HEK293 (cell line): ENCODE measurements around the gene ACADSB.

Source experiments
- TF ChIP-seq, protein P1 (sequence below): fragments of 450-650 bp; formaldehyde crosslinking; IDR thresholded peaks from 2 replicates; pipeline ENCODE4 v1.5.1; 2016; ENCODE audit warnings: missing biosample characterization, missing genetic modification characterization
- TF ChIP-seq, protein P2 (sequence below): fragments of 450-650 bp; formaldehyde crosslinking; IDR thresholded peaks from 2 replicates; pipeline ENCODE4 v1.5.1; 2016; ENCODE audit warnings: missing biosample characterization, missing genetic modification characterization
- TF ChIP-seq, protein P3 (sequence below): fragments of 450-650 bp; formaldehyde crosslinking; IDR thresholded peaks from 2 replicates; pipeline ENCODE4 v1.5.1; 2016; ENCODE audit warnings: missing biosample characterization, missing genetic modification characterization, low read depth
- TF ChIP-seq, protein P4 (sequence below): fragments of 450-650 bp; formaldehyde crosslinking; IDR thresholded peaks from 2 replicates; pipeline ENCODE4 v1.5.1; 2016; ENCODE audit warnings: missing biosample characterization, missing genetic modification characterization

DNA sequence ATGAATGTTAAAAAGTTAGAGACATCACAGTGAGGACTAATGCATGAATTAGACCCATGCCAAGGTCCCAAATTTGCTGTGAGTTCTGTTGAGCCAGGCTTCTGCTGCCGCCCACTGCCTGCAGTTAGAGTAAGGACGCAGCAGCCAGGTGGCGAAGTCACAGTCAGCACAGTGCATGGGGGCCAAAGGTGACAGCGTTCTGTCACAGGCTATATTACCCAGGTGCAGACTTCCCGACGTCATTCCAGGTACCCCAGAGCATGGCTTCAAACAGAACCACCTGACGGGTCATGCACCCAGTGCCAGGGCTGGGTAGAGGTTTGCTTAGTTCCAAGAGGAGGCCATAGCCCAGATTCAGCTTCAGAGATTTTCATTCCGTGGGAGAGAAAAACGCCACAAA lies 93.1 kb downstream of the ACADSB start:
- TF ChIP-seq, protein P1, sequence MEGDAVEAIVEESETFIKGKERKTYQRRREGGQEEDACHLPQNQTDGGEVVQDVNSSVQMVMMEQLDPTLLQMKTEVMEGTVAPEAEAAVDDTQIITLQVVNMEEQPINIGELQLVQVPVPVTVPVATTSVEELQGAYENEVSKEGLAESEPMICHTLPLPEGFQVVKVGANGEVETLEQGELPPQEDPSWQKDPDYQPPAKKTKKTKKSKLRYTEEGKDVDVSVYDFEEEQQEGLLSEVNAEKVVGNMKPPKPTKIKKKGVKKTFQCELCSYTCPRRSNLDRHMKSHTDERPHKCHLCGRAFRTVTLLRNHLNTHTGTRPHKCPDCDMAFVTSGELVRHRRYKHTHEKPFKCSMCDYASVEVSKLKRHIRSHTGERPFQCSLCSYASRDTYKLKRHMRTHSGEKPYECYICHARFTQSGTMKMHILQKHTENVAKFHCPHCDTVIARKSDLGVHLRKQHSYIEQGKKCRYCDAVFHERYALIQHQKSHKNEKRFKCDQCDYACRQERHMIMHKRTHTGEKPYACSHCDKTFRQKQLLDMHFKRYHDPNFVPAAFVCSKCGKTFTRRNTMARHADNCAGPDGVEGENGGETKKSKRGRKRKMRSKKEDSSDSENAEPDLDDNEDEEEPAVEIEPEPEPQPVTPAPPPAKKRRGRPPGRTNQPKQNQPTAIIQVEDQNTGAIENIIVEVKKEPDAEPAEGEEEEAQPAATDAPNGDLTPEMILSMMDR (tag by site-specific recombination), result no peak
- TF ChIP-seq, protein P2, sequence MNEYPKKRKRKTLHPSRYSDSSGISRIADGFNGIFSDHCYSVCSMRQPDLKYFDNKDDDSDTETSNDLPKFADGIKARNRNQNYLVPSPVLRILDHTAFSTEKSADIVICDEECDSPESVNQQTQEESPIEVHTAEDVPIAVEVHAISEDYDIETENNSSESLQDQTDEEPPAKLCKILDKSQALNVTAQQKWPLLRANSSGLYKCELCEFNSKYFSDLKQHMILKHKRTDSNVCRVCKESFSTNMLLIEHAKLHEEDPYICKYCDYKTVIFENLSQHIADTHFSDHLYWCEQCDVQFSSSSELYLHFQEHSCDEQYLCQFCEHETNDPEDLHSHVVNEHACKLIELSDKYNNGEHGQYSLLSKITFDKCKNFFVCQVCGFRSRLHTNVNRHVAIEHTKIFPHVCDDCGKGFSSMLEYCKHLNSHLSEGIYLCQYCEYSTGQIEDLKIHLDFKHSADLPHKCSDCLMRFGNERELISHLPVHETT (tag by site-specific recombination), result no peak
- TF ChIP-seq, protein P3, sequence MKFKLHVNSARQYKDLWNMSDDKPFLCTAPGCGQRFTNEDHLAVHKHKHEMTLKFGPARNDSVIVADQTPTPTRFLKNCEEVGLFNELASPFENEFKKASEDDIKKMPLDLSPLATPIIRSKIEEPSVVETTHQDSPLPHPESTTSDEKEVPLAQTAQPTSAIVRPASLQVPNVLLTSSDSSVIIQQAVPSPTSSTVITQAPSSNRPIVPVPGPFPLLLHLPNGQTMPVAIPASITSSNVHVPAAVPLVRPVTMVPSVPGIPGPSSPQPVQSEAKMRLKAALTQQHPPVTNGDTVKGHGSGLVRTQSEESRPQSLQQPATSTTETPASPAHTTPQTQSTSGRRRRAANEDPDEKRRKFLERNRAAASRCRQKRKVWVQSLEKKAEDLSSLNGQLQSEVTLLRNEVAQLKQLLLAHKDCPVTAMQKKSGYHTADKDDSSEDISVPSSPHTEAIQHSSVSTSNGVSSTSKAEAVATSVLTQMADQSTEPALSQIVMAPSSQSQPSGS (tag by site-specific recombination), result no peak
- TF ChIP-seq, protein P4, sequence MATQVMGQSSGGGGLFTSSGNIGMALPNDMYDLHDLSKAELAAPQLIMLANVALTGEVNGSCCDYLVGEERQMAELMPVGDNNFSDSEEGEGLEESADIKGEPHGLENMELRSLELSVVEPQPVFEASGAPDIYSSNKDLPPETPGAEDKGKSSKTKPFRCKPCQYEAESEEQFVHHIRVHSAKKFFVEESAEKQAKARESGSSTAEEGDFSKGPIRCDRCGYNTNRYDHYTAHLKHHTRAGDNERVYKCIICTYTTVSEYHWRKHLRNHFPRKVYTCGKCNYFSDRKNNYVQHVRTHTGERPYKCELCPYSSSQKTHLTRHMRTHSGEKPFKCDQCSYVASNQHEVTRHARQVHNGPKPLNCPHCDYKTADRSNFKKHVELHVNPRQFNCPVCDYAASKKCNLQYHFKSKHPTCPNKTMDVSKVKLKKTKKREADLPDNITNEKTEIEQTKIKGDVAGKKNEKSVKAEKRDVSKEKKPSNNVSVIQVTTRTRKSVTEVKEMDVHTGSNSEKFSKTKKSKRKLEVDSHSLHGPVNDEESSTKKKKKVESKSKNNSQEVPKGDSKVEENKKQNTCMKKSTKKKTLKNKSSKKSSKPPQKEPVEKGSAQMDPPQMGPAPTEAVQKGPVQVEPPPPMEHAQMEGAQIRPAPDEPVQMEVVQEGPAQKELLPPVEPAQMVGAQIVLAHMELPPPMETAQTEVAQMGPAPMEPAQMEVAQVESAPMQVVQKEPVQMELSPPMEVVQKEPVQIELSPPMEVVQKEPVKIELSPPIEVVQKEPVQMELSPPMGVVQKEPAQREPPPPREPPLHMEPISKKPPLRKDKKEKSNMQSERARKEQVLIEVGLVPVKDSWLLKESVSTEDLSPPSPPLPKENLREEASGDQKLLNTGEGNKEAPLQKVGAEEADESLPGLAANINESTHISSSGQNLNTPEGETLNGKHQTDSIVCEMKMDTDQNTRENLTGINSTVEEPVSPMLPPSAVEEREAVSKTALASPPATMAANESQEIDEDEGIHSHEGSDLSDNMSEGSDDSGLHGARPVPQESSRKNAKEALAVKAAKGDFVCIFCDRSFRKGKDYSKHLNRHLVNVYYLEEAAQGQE, result no peak
